GM10266 (cell line): ENCODE results near the gene TNKS2.

Experiments used
- DNase-seq: peaks from one replicate; pipeline ENCODE4 v3.0.0; 2012; ENCODE audit errors: extremely low spot score
- TF ChIP-seq, protein P1 (sequence below): IDR thresholded peaks from 2 replicates; pipeline ENCODE4 v1.5.1; 2012; ENCODE audit warnings: mild to moderate bottlenecking, low read depth; ENCODE audit not compliant: control insufficient read depth, insufficient read depth; ENCODE audit errors: missing control alignments

Gene TNKS2

DNA sequence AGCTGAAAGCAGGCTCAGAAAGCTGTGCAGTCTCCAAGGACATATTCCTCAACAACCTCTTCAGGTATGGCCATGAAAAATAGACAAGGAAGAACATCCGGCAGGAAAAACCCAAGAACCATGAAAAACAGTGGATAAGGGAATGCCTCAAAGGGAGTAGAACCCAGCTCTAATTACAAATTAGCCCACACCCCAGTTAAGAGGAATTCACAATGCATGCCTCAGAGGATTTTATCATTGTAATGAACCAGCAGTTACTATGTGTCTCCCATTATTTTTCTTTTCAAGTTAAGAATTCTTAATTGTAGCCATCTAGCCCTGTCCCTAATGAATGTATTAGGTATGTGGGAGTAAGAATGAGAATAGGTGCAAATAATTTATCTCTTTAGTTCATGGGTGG, 19.7 kb upstream of the TNKS2 start:
- no peak for DNase-seq
- TF ChIP-seq, protein P1, sequence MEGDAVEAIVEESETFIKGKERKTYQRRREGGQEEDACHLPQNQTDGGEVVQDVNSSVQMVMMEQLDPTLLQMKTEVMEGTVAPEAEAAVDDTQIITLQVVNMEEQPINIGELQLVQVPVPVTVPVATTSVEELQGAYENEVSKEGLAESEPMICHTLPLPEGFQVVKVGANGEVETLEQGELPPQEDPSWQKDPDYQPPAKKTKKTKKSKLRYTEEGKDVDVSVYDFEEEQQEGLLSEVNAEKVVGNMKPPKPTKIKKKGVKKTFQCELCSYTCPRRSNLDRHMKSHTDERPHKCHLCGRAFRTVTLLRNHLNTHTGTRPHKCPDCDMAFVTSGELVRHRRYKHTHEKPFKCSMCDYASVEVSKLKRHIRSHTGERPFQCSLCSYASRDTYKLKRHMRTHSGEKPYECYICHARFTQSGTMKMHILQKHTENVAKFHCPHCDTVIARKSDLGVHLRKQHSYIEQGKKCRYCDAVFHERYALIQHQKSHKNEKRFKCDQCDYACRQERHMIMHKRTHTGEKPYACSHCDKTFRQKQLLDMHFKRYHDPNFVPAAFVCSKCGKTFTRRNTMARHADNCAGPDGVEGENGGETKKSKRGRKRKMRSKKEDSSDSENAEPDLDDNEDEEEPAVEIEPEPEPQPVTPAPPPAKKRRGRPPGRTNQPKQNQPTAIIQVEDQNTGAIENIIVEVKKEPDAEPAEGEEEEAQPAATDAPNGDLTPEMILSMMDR = no peak

DNA sequence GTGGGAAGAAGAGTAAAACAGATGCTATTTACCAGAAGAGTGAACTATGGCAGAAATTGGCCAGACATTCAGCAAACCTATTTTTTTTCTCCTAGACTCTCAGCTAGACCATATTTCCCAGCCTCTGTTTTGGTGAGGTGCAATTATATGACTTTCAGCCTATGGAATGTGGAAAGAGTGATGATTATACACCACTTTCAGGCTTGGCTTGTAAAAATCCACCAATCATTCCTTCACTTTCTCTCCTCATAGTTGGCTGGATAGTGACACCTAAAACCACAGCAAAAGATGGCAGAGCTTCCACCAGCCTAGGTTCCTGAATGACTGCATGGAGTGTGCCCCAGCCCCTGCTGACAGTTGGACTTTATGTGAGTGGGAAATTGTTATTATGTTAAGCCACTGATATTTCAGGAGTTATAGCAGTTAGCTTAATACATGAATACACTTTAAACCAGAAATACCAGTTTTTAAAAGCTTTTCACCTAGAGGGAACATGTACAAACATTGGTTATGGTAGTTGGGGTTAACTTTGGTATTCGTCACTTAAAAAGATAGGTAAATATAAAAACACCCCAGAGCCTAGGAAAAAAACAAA, 19.1 kb upstream of the TNKS2 start:
- DNase-seq = no peak
- TF ChIP-seq, protein P1 = no peak

DNA sequence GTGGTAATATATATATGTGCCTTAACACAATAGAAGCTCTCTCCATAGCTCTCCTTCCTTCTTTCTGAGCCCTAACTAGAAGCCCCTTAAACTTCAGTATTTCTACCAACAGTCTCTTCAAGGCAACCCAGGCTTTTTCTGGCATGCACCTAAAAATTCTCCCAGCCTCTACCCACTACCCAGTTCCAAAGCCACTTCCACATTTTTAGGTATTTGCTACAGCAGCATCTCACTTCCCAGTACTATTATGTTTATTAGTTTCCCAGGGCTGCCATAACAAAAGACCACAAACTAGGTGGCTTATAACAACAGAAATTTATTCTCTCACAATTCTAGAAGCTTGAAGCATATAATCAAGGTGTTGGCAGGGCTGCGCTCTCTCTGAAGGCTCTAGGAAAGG, 15.7 kb upstream of the TNKS2 start:
- TF ChIP-seq, protein P1 = no peak
- no peak for DNase-seq

DNA sequence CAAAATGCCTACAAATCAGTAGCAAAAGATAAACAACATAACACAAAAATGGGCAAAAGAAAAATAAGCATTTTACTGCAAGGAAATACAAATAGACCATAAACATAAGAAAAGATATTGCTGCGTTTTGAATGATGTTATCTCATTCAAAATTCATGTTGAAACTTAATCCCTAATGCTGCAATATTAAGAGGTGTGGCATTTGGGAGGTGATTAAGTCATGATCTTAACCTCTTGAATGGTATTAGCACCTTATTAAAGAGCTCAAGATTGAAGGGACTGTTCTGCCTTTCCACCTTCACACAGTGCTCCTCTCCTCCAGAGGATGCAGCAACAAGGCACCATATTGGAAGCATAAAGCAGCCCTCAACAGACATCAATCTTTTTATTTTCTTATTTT, 12.4 kb upstream of the TNKS2 start:
- DNase-seq = no peak
- TF ChIP-seq, protein P1 = no peak

DNA sequence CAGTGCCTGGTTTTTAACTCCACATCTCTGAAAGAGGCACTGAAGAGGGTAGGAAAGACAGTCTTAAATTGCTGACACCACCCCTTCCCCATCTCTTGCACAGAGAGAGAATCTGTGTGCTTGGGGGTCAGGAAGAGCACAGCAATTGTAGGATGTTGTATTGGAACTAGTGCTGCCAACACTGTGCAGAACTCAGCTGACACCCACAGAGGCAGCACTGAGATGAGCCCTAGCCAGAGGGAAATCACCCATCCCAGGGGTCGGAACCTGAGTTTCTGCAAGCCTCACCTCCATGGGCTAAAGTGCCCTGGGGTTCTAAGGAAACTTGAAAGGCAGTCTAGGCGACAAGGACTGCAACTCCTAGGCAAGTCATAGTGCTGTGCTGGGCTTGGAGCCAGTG, 11.0 kb upstream of the TNKS2 start:
- TF ChIP-seq, protein P1 = no peak
- no peak for DNase-seq

DNA sequence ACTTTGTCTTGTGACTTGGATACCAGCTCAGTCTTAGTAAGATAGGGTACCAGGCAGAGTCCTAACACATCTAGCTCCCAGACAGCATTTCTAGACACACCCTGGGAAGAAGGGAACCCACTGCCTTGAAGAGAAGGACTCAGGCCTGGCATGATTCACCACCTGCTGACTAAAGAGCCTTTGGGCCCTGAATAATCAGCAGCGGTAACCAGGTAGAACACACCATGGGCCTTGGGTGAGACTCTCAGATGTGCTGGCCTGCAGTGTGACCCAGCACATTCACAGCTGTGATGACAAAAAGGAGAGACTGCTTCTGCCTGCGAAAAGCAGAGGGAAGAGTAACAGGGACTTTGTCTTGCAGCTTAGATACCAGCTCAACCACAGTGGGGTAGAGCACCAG, 10.4 kb upstream of the TNKS2 start:
- DNase-seq = no peak
- TF ChIP-seq, protein P1 = no peak

DNA sequence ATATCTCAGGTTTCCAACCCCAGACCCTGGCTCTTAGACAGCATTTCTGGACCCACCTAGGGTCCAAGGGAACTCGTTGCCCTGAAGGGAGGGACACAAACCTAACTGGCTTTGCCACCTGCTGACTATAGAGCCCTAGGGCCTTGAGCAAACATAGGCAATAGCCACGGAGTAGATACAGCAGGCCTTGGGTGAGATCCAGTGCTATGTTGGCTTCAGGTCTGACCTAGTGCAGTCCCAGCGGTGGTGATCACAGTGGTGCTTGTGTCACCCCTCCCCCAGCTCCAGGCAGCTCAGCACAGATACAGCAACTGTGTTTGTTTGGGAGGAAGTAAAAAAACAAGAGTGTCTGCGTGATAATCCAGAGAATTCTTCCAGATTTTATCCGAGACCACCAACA, 9.7 kb upstream of the TNKS2 start:
- no peak for DNase-seq
- TF ChIP-seq, protein P1 = no peak
